Sigmoid colon (tissue), 7 donors: ENCODE results near the gene USP32. TPM values are rescaled to one million over a fixed set of nuclear protein-coding genes. Genes with fewer than 3 reads are reported as not detected.

Experiments
- DNase-seq: peaks from one replicate; pipeline ENCODE4 v3.0.0-alpha.2; 2019
- H3K27ac ChIP-seq, 4 donors: fragments of 200-600 bp; sonication (generic); one replicate each; pipeline ENCODE4 v1.5.1; 2016 to 2019; ENCODE audit warnings: mild to moderate bottlenecking in 1 of 4
- H3K27me3 ChIP-seq, 3 donors: fragments of 200-600 bp; sonication (generic); one replicate each; pipeline ENCODE4 v1.5.1; 2019; ENCODE audit warnings: mild to moderate bottlenecking in 1 of 3
- H3K36me3 ChIP-seq, 4 donors: fragments of 200-600 bp; sonication (generic); one replicate each; pipeline ENCODE4 v1.5.1; 2016 to 2019
- H3K4me1 ChIP-seq, 4 donors: fragments of 200-600 bp; sonication (generic); one replicate each; pipeline ENCODE4 v1.5.1; 2017 to 2019
- H3K4me3 ChIP-seq, 4 donors: fragments of 200-600 bp; sonication (generic); one replicate each; pipeline ENCODE4 v1.5.1; 2017 to 2019; ENCODE audit warnings: mild to moderate bottlenecking in 2 of 4, moderate library complexity in 1 of 4
- H3K9me3 ChIP-seq, 4 donors: fragments of 200-600 bp in 3 of 4; sonication (generic) in 3 of 4; one replicate each; pipeline versions ENCODE4 v1.5.1 to v1.6.1; 2013 to 2019
- CTCF ChIP-seq, 4 experiments: fragments of 450-650 bp in 3 of 4; fragments of 200-600 bp in 1 of 4; IDR thresholded peaks; one replicate each; pipeline ENCODE4 v1.5.1; 2016 to 2019; ENCODE audit warnings: antibody characterized with exemption in 4 of 4, mild to moderate bottlenecking in 3 of 4, moderate library complexity in 2 of 4
- EP300 ChIP-seq, 4 donors: sonication (generic); formaldehyde crosslinking; IDR thresholded peaks; one replicate each; pipeline ENCODE4 v1.6.1; 2017; ENCODE audit warnings: antibody characterized with exemption in 4 of 4
- POLR2A ChIP-seq, 2 donors: fragments of 450-650 bp; IDR thresholded peaks; one replicate each; pipeline ENCODE4 v1.6.1; 2016; ENCODE audit warnings: antibody characterized with exemption in 2 of 2, mild to moderate bottlenecking in 2 of 2, moderate library complexity in 2 of 2
- POLR2AphosphoS5 ChIP-seq, 4 donors: sonication (generic); formaldehyde crosslinking; IDR thresholded peaks; one replicate each; pipeline ENCODE4 v1.6.1; 2017; ENCODE audit warnings: antibody characterized with exemption in 4 of 4
- WGBS, 2 donors: extraction: QIAGEN DNeasy Blood & Tissue Kit; methylation state at CpG; one replicate each; pipeline ENCODE4 v1.1.7; 2013; 5-methylcytosine and 5-hydroxymethylcytosine counted together
- intact Hi-C: fragments of 100-400 bp; cut with DNase I; formaldehyde crosslinking; loops from one replicate; pipeline ENCODE4 v1.15.1; 2023
- polyA plus RNA-seq, 3 donors: library from polyadenylated mRNA; stranded (reverse); fragments of 200-250 nt; gene quantifications; one replicate each; pipeline ENCODE4 v1.2.3, GENCODE V29; 2013
- total RNA-seq, 4 donors: library from RNA; depleted of rRNA; stranded (reverse); fragments of >200 nt; gene quantifications; one replicate each; pipeline ENCODE4 v1.1.0, GENCODE V29; 2016
- donor health status: healthy with polysubstance abuse.
- donor health status: Bipolar disorder and iron deficiency.
- donor health status: healthy.

USP32 gene
- total and polyA plus RNA-seq, 7 donors: 10.6 to 50.9 (median 39.6) TPM

GRCh38 chr17:60395508-60396065 is 3.7 kb upstream of the USP32 start:
- H3K9me3 ChIP-seq: no peaks in the 10 kb centered on the region
- intact Hi-C loops: loop anchor here (10.0 kb wide), 2 partner anchors 971 to 1881 kb away; partner anchors contain the start of gene MTMR4

GRCh38 chr17:60393840-60394723 is 2.1 kb upstream of the USP32 start:
- no peak overlapping the region for H3K27ac ChIP-seq
- no peak for DNase-seq
- peaks cover 0 to 26% (median 19%) of the 10 kb centered on the region in 4 donors for H3K4me1 ChIP-seq
- TF ChIP-seq POLR2AphosphoS5 (IDR thresholded peaks at IDR 0.05): no peak
- no peak for TF ChIP-seq POLR2A (IDR thresholded peaks at IDR 0.05)
- TF ChIP-seq EP300 (IDR thresholded peaks at IDR 0.05): no peak
- TF ChIP-seq CTCF (IDR thresholded peaks at IDR 0.05): no peak
- 92 to 95% methylated on average over 17 of the region's 17 CpGs for WGBS, 2 donors
- no peaks in the 10 kb centered on the region for H3K9me3 ChIP-seq
- H3K4me3 ChIP-seq: no peak overlapping the region
- H3K36me3 ChIP-seq: no peaks in the 10 kb centered on the region
- H3K27me3 ChIP-seq: no peaks in the 10 kb centered on the region
- intact Hi-C loops: loop anchor here (10.0 kb wide), 2 partner anchors 969 to 1879 kb away; partner anchors contain the start of gene MTMR4

More at GRCh38 chr17:60395508-60396065, 3.7 kb upstream of the USP32 start:
- Histone ChIP-seq H3K27ac (no peak overlapping the region), H3K4me1 (peaks cover 0 to 10% (median 4%) of the 10 kb centered on the region in 4 donors), H3K4me3 (no peak overlapping the region), H3K27me3 (no peaks in the 10 kb centered on the region), H3K36me3 (no peaks in the 10 kb centered on the region)
- TF ChIP-seq CTCF (IDR thresholded peaks at IDR 0.05) (no peak), EP300 (IDR thresholded peaks at IDR 0.05) (no peak), POLR2A (IDR thresholded peaks at IDR 0.05) (no peak), POLR2AphosphoS5 (IDR thresholded peaks at IDR 0.05) (no peak)
- no peak for DNase-seq
- WGBS, 2 donors: 76 to 91% methylated on average over 4 of the region's 4 CpGs

GRCh38 chr17:60392845-60393702 is 1.1 kb upstream of the USP32 start:
- peak overlapping the region; percentile 94 to 98 (median 95) for H3K27ac ChIP-seq
- TF ChIP-seq POLR2AphosphoS5 (IDR thresholded peaks at IDR 0.05) (peak in 2 of 4 donors; percentile 5 to 33), CTCF (IDR thresholded peaks at IDR 0.05) (no peak)
- intact Hi-C loops: loop anchor here (1.0 to 10.0 kb wide), 3 partner anchors 132 to 1878 kb away; partner anchors contain the start of gene MTMR4
- H3K9me3 ChIP-seq: no peaks in the 10 kb centered on the region
- H3K4me1 ChIP-seq: peaks cover 0 to 35% (median 26%) of the 10 kb centered on the region in 4 donors
- H3K4me3 ChIP-seq: peak overlapping the region; percentile 72 to 93 (median 79)
- peak; percentile 70 for DNase-seq
- no peaks in the 10 kb centered on the region for H3K36me3 ChIP-seq
- H3K27me3 ChIP-seq: no peaks in the 10 kb centered on the region
- 14 to 19% methylated on average over 17 of the region's 17 CpGs for WGBS, 2 donors

- WGBS, 2 donors: 0 to 1% methylated on average over 36 of the region's 36 CpGs
- no peaks in the 10 kb centered on the region for H3K27me3 ChIP-seq
- no peaks in the 10 kb centered on the region for H3K36me3 ChIP-seq
- TF ChIP-seq CTCF (IDR thresholded peaks at IDR 0.05) (no peak), EP300 (IDR thresholded peaks at IDR 0.05) (no peak), POLR2A (IDR thresholded peaks at IDR 0.05) (peak in 1 of 2 donors; percentile 11), POLR2AphosphoS5 (IDR thresholded peaks at IDR 0.05) (peak in 1 of 4 donors; percentile 4)
- H3K27ac ChIP-seq: peak overlapping the region; percentile 94 to 98 (median 95)
- peak overlapping the region; percentile 72 to 93 (median 79) for H3K4me3 ChIP-seq
- H3K9me3 ChIP-seq: no peaks in the 10 kb centered on the region
- peaks cover 0 to 44% (median 40%) of the 10 kb centered on the region in 4 donors for H3K4me1 ChIP-seq
- no peak for DNase-seq
- intact Hi-C loops: loop anchor here (1.0 to 10.0 kb wide), 3 partner anchors 134 to 1877 kb away; partner anchors contain the start of gene MTMR4
Observed at GRCh38 chr17:60391471-60392041, 377 bp downstream of the USP32 start.
